ENCODE measurements around the gene POGK. TPM values are rescaled to one million over a fixed set of nuclear protein-coding genes. Genes with fewer than 3 reads are reported as not detected.
"Not testable (repeated sequence)": the region's sequence is repeated elsewhere in the genome, so short reads cannot be mapped to it uniquely, and the experiment has no call there.

Gene POGK
- total RNA-seq: 16.5 TPM
- long read RNA-seq, partial matches to known transcripts: 2 of 8 reads
- long read RNA-seq, other reads (novel, unspliced or antisense): 6 of 8 reads

GRCh38 chr1:166838766-166839599 is at the start of gene POGK:
Gene POGK, plus strand, starts transcription at chr1:166839475. Its CDS starts 1,482 bp downstream, at chr1:166840957.
- intact Hi-C loops (cut with DNase I): loop anchor here (2.0 to 10.0 kb wide), 3 partner anchors 38 to 314 kb away; partner anchors contain the start of gene TADA1
- ATAC-seq (peak; percentile 98), DNase-seq (ENCODE audit: missing footprints) (peak; percentile 96)

GRCh38 chr1:166796620-166797236 is 42.5 kb upstream of the POGK start:
- ATAC-seq (no peak), DNase-seq (ENCODE audit: missing footprints) (no peak)
- intact Hi-C loops (cut with DNase I): no loop called here

GRCh38 chr1:166808952-166809351 is 30.3 kb upstream of the POGK start:
- no peak for DNase-seq (ENCODE audit: missing footprints)
- intact Hi-C loops (cut with DNase I): no loop called here
- ATAC-seq: no peak

GRCh38 chr1:166811691-166812090 is 27.6 kb upstream of the POGK start:
- DNase-seq (ENCODE audit: missing footprints): no peak
- no peak for ATAC-seq
- intact Hi-C loops (cut with DNase I): no loop called here

- no peak for DNase-seq (ENCODE audit: missing footprints)
- intact Hi-C loops (cut with DNase I): no loop called here
- ATAC-seq: no peak
Observed at GRCh38 chr1:166813508-166814223, 25.6 kb upstream of the POGK start.

- intact Hi-C loops (cut with DNase I): no loop called here
- DNase-seq (ENCODE audit: missing footprints) (no peak), ATAC-seq (peak; percentile 77)
Observed at GRCh38 chr1:166814611-166815010, 24.7 kb upstream of the POGK start.

GRCh38 chr1:166819974-166820373 is 19.3 kb upstream of the POGK start:
- DNase-seq (ENCODE audit: missing footprints): no peak
- no peak for ATAC-seq
- intact Hi-C loops (cut with DNase I): no loop called here

- ATAC-seq (no peak), DNase-seq (ENCODE audit: missing footprints) (no peak)
- intact Hi-C loops (cut with DNase I): no loop called here
Observed at GRCh38 chr1:166822385-166822784, 16.9 kb upstream of the POGK start.

GRCh38 chr1:166827426-166827825 is 11.8 kb upstream of the POGK start:
- DNase-seq (ENCODE audit: missing footprints) (no peak), ATAC-seq (no peak)
- intact Hi-C loops (cut with DNase I): no loop called here

- intact Hi-C loops (cut with DNase I): loop anchor here (10.0 kb wide), 2 partner anchors 215 to 305 kb away; no protein-coding TSS in a partner anchor
- not testable (repeated sequence) for ATAC-seq; DNase-seq (ENCODE audit: missing footprints)
Observed at GRCh38 chr1:166829762-166830161, 9.5 kb upstream of the POGK start.

- intact Hi-C loops (cut with DNase I): loop anchor here (10.0 kb wide), 2 partner anchors 222 to 312 kb away; no protein-coding TSS in a partner anchor
Observed at GRCh38 chr1:166836733-166837132, 2.5 kb upstream of the POGK start.

GRCh38 chr1:166839600-166840308 is 479 bp downstream of the POGK start:
- ATAC-seq: no peak
- intact Hi-C loops (cut with DNase I): loop anchor here (2.0 to 10.0 kb wide), 4 partner anchors 37 to 383 kb away; partner anchors contain the start of genes POU2F1 and TADA1
- peak; percentile 82 for DNase-seq (ENCODE audit: missing footprints)

More at GRCh38 chr1:166836733-166837132, 2.5 kb upstream of the POGK start:
- DNase-seq (ENCODE audit: missing footprints): no peak
- ATAC-seq: no peak

- peak; percentile 3 for ATAC-seq
- no peak for DNase-seq (ENCODE audit: missing footprints)
- intact Hi-C loops (cut with DNase I): loop anchor here (5.0 kb wide), 1 partner anchor 382 kb away; the partner anchor contains the start of gene POU2F1
Observed at GRCh38 chr1:166840309-166841274, 1.3 kb downstream of the POGK start.

GRCh38 chr1:166843322-166843721 is 4.0 kb downstream of the POGK start:
- intact Hi-C loops (cut with DNase I): loop anchor here (5.0 kb wide), 1 partner anchor 379 kb away; the partner anchor contains the start of gene POU2F1
- no peak for ATAC-seq

GRCh38 chr1:166843769-166844596 is 4.7 kb downstream of the POGK start:
- intact Hi-C loops (cut with DNase I): loop anchor here (5.0 kb wide), 1 partner anchor 378 kb away; the partner anchor contains the start of gene POU2F1
- DNase-seq (ENCODE audit: missing footprints): no peak
- no peak for ATAC-seq

More at GRCh38 chr1:166843322-166843721, 4.0 kb downstream of the POGK start:
- no peak for DNase-seq (ENCODE audit: missing footprints)

- DNase-seq (ENCODE audit: missing footprints) (no peak), ATAC-seq (no peak)
- intact Hi-C loops (cut with DNase I): loop anchor here (5.0 kb wide), 1 partner anchor 378 kb away; the partner anchor contains the start of gene POU2F1
Observed at GRCh38 chr1:166844791-166845190, 5.5 kb downstream of the POGK start.

Data from Right ventricle myocardium inferior (tissue), 1 donor.